IMR-90 (cell line): ENCODE results near the gene UST. TPM values are rescaled to one million over a fixed set of nuclear protein-coding genes. Genes with fewer than 3 reads are reported as not detected.
A peak's percentile ranks its signal among the peaks of the same experiment; 100 is the strongest.

Experiments used
- ATAC-seq: fragments of 200-7000 bp; cut with Tn5 transposase; 2 replicates; pipeline ENCODE4 v1.9.1; 2020; ENCODE audit warnings: low read depth, mild to moderate bottlenecking, moderate library complexity
- BruUV-seq: library from RNA; stranded (reverse); fragments of 400-500 nt; replicated peaks from 2 replicates; lab custom pipeline; 2021; lab: Mats Ljungman, UMichigan
- CTCF ChIA-PET: fragments of 300-600 bp; formaldehyde crosslinking; extraction: SDS; loops from one replicate; lab custom pipeline; 2021; ENCODE audit warnings: antibody characterized with exemption; lab: Yijun Ruan, JAX
- POLR2A ChIA-PET: fragments of 300-600 bp; sonication (Branson Sonifier 250); formaldehyde crosslinking; loops from one replicate; lab custom pipeline; 2022; ENCODE audit warnings: antibody characterized with exemption; ENCODE audit not compliant: unreplicated experiment; lab: Charles Lee
- DNase-seq: peaks from one replicate; pipeline ENCODE4 v3.0.0; 2013
- H2AFZ ChIP-seq: replicated peaks from 2 replicates; pipeline ENCODE3; 2013; ENCODE audit warnings: low read length, mild to moderate bottlenecking; ENCODE audit not compliant: poor library complexity
- H2AK5ac ChIP-seq: 2 replicates; pipeline ENCODE4 v1.6.1; 2013; ENCODE audit warnings: low read depth, low read length, inconsistent platforms
- H2AK9ac ChIP-seq: replicated peaks from 2 replicates; pipeline ENCODE3; 2013; ENCODE audit warnings: mild to moderate bottlenecking, low read depth, low read length, moderate library complexity; ENCODE audit not compliant: poor library complexity
- H2BK120ac ChIP-seq: 2 replicates; pipeline ENCODE4 v1.6.1; 2013; ENCODE audit warnings: low read depth, low read length, inconsistent platforms
- H2BK15ac ChIP-seq: 3 replicates; pipeline ENCODE4 v1.6.1; 2013; ENCODE audit warnings: low read depth, low read length, inconsistent platforms
- H2BK20ac ChIP-seq: 2 replicates; pipeline ENCODE4 v1.6.1; 2013; ENCODE audit warnings: low read depth, mild to moderate bottlenecking, inconsistent platforms, low read length, moderate library complexity
- H2BK5ac ChIP-seq: 2 replicates; pipeline ENCODE4 v1.6.1; 2013; ENCODE audit warnings: mild to moderate bottlenecking, low read depth, low read length, inconsistent platforms; ENCODE audit not compliant: poor library complexity, severe bottlenecking
- H3K14ac ChIP-seq: replicated peaks from 2 replicates; pipeline ENCODE4 v1.6.1; 2013; ENCODE audit warnings: low read depth, low read length, inconsistent platforms
- H3K18ac ChIP-seq: 2 replicates; pipeline ENCODE4 v1.6.1; 2013; ENCODE audit warnings: low read depth, low read length, control low read depth
- H3K23ac ChIP-seq: 2 replicates; pipeline ENCODE4 v1.6.1; 2013; ENCODE audit warnings: low read depth, low read length, inconsistent platforms
- H3K27ac ChIP-seq: 2 replicates; pipeline ENCODE4 v1.5.1; 2013; ENCODE audit warnings: mild to moderate bottlenecking, control low read depth, low read length; ENCODE audit not compliant: insufficient read depth
- H3K27me3 ChIP-seq: 2 replicates; pipeline ENCODE4 v1.6.1; 2013; ENCODE audit warnings: low read length; ENCODE audit not compliant: control insufficient read depth, insufficient read depth
- H3K36me3 ChIP-seq: 2 replicates; pipeline ENCODE4 v1.6.1; 2013; ENCODE audit warnings: low read length, mixed read lengths; ENCODE audit not compliant: control insufficient read depth, insufficient read depth
- H3K4ac ChIP-seq: 2 replicates; pipeline ENCODE4 v1.6.1; 2013; ENCODE audit warnings: low read depth, low read length, inconsistent platforms
- H3K4me1 ChIP-seq: 2 replicates; pipeline ENCODE4 v1.6.1; 2013; ENCODE audit warnings: low read length, mixed read lengths; ENCODE audit not compliant: control insufficient read depth, insufficient read depth
- H3K4me2 ChIP-seq: 2 replicates; pipeline ENCODE4 v1.6.1; 2013; ENCODE audit warnings: low read depth, mild to moderate bottlenecking, control low read depth, low read length, moderate library complexity
- H3K4me3 ChIP-seq: 2 replicates; pipeline ENCODE4 v1.5.1; 2013; ENCODE audit warnings: low read depth, mild to moderate bottlenecking, control low read depth, low read length, moderate library complexity; ENCODE audit not compliant: insufficient read depth
- H3K56ac ChIP-seq: 2 replicates; pipeline ENCODE4 v1.6.1; 2013; ENCODE audit warnings: low read length, inconsistent platforms; ENCODE audit not compliant: insufficient read depth; ENCODE audit errors: extremely low read depth
- H3K79me1 ChIP-seq, 2 experiments: 2 replicates each; pipeline ENCODE4 v1.6.1; 2013; ENCODE audit warnings: low read length in 2 of 2, inconsistent platforms in 1 of 2, low read depth in 1 of 2
- H3K9ac ChIP-seq: 2 replicates; pipeline ENCODE4 v1.6.1; 2013; ENCODE audit warnings: low read depth, low read length, control low read depth
- H3K9me1 ChIP-seq: 2 replicates; pipeline ENCODE4 v1.6.1; 2013; ENCODE audit warnings: low read length, inconsistent platforms; ENCODE audit not compliant: insufficient read depth
- H3K9me3 ChIP-seq: 2 replicates; pipeline ENCODE4 v1.6.1; 2013; ENCODE audit warnings: low read length; ENCODE audit not compliant: control insufficient read depth, insufficient read depth
- H4K20me1 ChIP-seq: 2 replicates; pipeline ENCODE4 v1.6.1; 2013; ENCODE audit warnings: low read length, inconsistent platforms; ENCODE audit not compliant: insufficient read depth
- H4K5ac ChIP-seq: 2 replicates; pipeline ENCODE4 v1.6.1; 2013; ENCODE audit warnings: mild to moderate bottlenecking, low read depth, low read length, control low read depth
- H4K8ac ChIP-seq, 2 experiments: 2 replicates each; pipeline ENCODE4 v1.6.1; 2013; ENCODE audit warnings: low read depth in 2 of 2, low read length in 2 of 2, control low read depth in 1 of 2, inconsistent platforms in 1 of 2
- H4K91ac ChIP-seq: 2 replicates; pipeline ENCODE4 v1.6.1; 2013; ENCODE audit warnings: low read depth, low read length, inconsistent platforms; ENCODE audit not compliant: insufficient read depth
- BHLHE40 ChIP-seq: fragments of 150-350 bp; IDR thresholded peaks from 2 replicates; pipeline ENCODE4 v1.6.1; 2016; ENCODE audit warnings: mild to moderate bottlenecking, low read depth, low read length
- CEBPB ChIP-seq: IDR thresholded peaks from 2 replicates; pipeline ENCODE4 v1.6.1; 2012; ENCODE audit warnings: low read depth, low read length, improper control_type of control experiment
- CHD1 ChIP-seq: IDR thresholded peaks from 2 replicates; pipeline ENCODE4 v1.6.1; 2012; ENCODE audit warnings: low read depth, low read length, improper control_type of control experiment
- ELK1 ChIP-seq: fragments of 150-350 bp; IDR thresholded peaks from 2 replicates; pipeline ENCODE4 v1.6.1; 2016; ENCODE audit warnings: low read depth, mild to moderate bottlenecking, low read length, moderate library complexity, borderline replicate concordance
- MAFK ChIP-seq: IDR thresholded peaks from 2 replicates; pipeline ENCODE4 v1.6.1; 2012; ENCODE audit warnings: low read depth, low read length, improper control_type of control experiment
- MAZ ChIP-seq: IDR thresholded peaks from 2 replicates; pipeline ENCODE4 v1.6.1; 2012; ENCODE audit warnings: low read depth, mild to moderate bottlenecking, low read length, improper control_type of control experiment, moderate library complexity, borderline replicate concordance
- NFE2L2 ChIP-seq: fragments of 150-350 bp; IDR thresholded peaks from 2 replicates; pipeline ENCODE4 v1.6.1; 2016; ENCODE audit warnings: low read depth, mild to moderate bottlenecking, low read length
- POLR2A ChIP-seq: IDR thresholded peaks from 2 replicates; pipeline ENCODE4 v1.6.1; 2012; ENCODE audit warnings: mild to moderate bottlenecking, low read depth, low read length
- RAD21 ChIP-seq: IDR thresholded peaks from 2 replicates; pipeline ENCODE4 v1.6.1; 2012; ENCODE audit warnings: low read length, improper control_type of control experiment
- RCOR1 ChIP-seq: IDR thresholded peaks from 2 replicates; pipeline ENCODE4 v1.6.1; 2012; ENCODE audit warnings: mild to moderate bottlenecking, low read length, improper control_type of control experiment; ENCODE audit not compliant: insufficient replicate concordance
- RFX5 ChIP-seq: IDR thresholded peaks from 2 replicates; pipeline ENCODE4 v1.8.0; 2012; ENCODE audit warnings: low read depth, mild to moderate bottlenecking, low read length, moderate library complexity
- SMC3 ChIP-seq: fragments of 150-350 bp; IDR thresholded peaks from 2 replicates; pipeline ENCODE4 v1.6.1; 2016; ENCODE audit warnings: low read depth, mild to moderate bottlenecking, antibody characterized with exemption, low read length, moderate library complexity
- WGBS, 2 experiments: methylation state at CpG; one replicate each; pipeline versions ENCODE4 v1.1.5 to v1.1.7; 2013; ENCODE audit warnings: missing lambda C conversion rate in 2 of 2; ENCODE audit not compliant: insufficient read length in 1 of 2; ENCODE audit errors: extremely low coverage in 2 of 2; 5-methylcytosine and 5-hydroxymethylcytosine counted together
- dilution Hi-C: fragments of 300-500 bp; cut with HindIII; formaldehyde crosslinking; loops from one replicate; pipeline ENCODE4 v1.14.3; 2018; ENCODE audit warnings: low sequenced_read_pairs; ENCODE audit not compliant: unreplicated experiment
- in situ Hi-C: fragments of 300-500 bp; cut with MboI; formaldehyde crosslinking; loops from 3 replicates; pipeline ENCODE4 v1.14.3; 2019; ENCODE audit warnings: low sequenced_read_pairs, inconsistent platforms, mixed read lengths
- intact Hi-C: fragments of 100-400 bp; cut with micrococcal nuclease; formaldehyde crosslinking; loops from 2 replicates; pipeline ENCODE4 v1.10.0; 2022
- polyA plus RNA-seq, 3 experiments: library from polyadenylated mRNA; depleted of rRNA; stranded (reverse); fragments of >200 nt; gene quantifications; 2 replicates each; pipeline ENCODE4 v1.2.3, GENCODE V29; 2012; ENCODE audit warnings: low replicate concordance in 1 of 3
- total RNA-seq: library from RNA; depleted of rRNA; stranded (reverse); fragments of >200 nt; gene quantifications from 2 replicates; pipeline ENCODE4 v1.2.3, GENCODE V29; 2012

The UST gene
- total and polyA plus RNA-seq, 2 of the 4 experiments (the other 2 are of a cell fraction): 7.7 to 13.8 TPM

GRCh38 chr6:148954934-148955333, 208.1 kb downstream of the UST start:
- H3K4me3 ChIP-seq: no peak overlapping the region
- no peaks in the 10 kb centered on the region for H3K9me3 ChIP-seq
- H3K9ac ChIP-seq: no peak overlapping the region
- DNase-seq: no peak
- no peak overlapping the region for H2AFZ ChIP-seq
- H2AK9ac ChIP-seq: no peak overlapping the region
- no peaks in the 10 kb centered on the region for H3K36me3 ChIP-seq
- ChIA-PET CTCF (interaction anchor here (0.8 kb wide), 1 partner anchor 79 kb away, joined by 3 read pairs; no protein-coding TSS in a partner anchor), POLR2A (no interaction called here)
- no peak for TF ChIP-seq MAZ
- TF ChIP-seq SMC3: no peak
- TF ChIP-seq RAD21: no peak
- no peak for TF ChIP-seq POLR2A
- TF ChIP-seq BHLHE40: no peak
- TF ChIP-seq NFE2L2: no peak
- TF ChIP-seq MAFK: no peak
- no peak for TF ChIP-seq RCOR1
- TF ChIP-seq ELK1: no peak
- TF ChIP-seq CEBPB: no peak
- no peak for TF ChIP-seq RFX5
- TF ChIP-seq CHD1: no peak
- no peak overlapping the region for H3K27ac ChIP-seq
- H3K14ac ChIP-seq: peak overlapping the region; percentile 28
- H4K8ac ChIP-seq: no peak overlapping the region; a peak in 1 of 4 replicates
- dilution Hi-C loops (no loop called here), in situ Hi-C loops (loop anchor here (5.0 kb wide), 1 partner anchor 378 kb away; no protein-coding TSS in a partner anchor), intact Hi-C loops (loop anchor here (2.0 kb wide), 1 partner anchor 14 kb away; no protein-coding TSS in a partner anchor)
- peaks cover 9% of the 10 kb centered on the region for H3K4me1 ChIP-seq
- H2BK15ac ChIP-seq: no peak overlapping the region
- H2BK120ac ChIP-seq: no peak overlapping the region
- H2AK5ac ChIP-seq: peak overlapping the region; percentile 7; the same call in 1 of the 2 replicates
- no peak overlapping the region for H4K91ac ChIP-seq
- no peaks in the 10 kb centered on the region for H3K27me3 ChIP-seq
- no peak overlapping the region for H3K23ac ChIP-seq
- no peak overlapping the region for H3K56ac ChIP-seq
- no peak overlapping the region for H2BK20ac ChIP-seq
- H3K4me2 ChIP-seq: no peak overlapping the region
- H3K9me1 ChIP-seq: no peaks in the 10 kb centered on the region
- H4K20me1 ChIP-seq: no peaks in the 10 kb centered on the region
- no peak overlapping the region for H4K5ac ChIP-seq
- 0 out of 2 replicates have a peak, but pooled peaks have one; percentile 13 for ATAC-seq
- H3K79me1 ChIP-seq: no peaks in the 10 kb centered on the region
- no peak overlapping the region for H2BK5ac ChIP-seq
- no peak overlapping the region for H3K4ac ChIP-seq
- BruUV-seq: no TSS peak
- WGBS, 2 experiments: 54% methylated on average over 3 of the region's 3 CpGs; no CpG with 5 or more reads in 1 of the 2 experiments
- H3K18ac ChIP-seq: no peak overlapping the region; the same call in 1 of the 2 replicates
